ENCODE data around the gene ANKZF1.

DNA sequence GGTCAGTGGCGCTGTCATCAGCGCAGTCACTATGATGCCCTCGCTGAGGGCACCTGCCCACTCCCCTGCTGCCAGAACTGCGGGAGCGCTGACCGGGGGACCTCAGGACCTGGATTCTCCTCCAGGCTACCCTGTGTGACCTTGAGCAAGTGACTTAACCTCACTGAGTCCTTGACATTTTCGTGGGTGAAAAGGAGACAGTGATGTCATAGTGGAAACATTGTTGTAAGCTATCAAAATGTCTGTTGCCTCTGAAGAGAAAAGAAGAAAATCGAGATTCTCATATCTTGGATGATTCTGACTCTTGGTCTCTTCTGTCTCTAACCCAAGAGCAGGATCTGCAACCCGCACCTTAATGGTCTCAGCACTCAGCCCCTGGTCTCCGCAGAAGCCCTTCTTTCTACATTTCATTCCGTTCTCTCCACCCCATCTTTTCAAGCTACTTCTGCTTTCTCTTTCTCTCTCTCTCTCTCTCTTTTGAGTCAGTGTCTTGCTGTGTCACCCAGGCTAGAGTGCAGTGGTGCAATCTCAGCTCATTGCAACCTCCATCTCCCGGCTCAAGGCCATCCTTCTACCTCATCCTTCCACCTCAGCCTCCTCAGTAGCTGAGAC is 25.1 kb downstream of the ANKZF1 start:
- TF ChIP-seq, protein P1, sequence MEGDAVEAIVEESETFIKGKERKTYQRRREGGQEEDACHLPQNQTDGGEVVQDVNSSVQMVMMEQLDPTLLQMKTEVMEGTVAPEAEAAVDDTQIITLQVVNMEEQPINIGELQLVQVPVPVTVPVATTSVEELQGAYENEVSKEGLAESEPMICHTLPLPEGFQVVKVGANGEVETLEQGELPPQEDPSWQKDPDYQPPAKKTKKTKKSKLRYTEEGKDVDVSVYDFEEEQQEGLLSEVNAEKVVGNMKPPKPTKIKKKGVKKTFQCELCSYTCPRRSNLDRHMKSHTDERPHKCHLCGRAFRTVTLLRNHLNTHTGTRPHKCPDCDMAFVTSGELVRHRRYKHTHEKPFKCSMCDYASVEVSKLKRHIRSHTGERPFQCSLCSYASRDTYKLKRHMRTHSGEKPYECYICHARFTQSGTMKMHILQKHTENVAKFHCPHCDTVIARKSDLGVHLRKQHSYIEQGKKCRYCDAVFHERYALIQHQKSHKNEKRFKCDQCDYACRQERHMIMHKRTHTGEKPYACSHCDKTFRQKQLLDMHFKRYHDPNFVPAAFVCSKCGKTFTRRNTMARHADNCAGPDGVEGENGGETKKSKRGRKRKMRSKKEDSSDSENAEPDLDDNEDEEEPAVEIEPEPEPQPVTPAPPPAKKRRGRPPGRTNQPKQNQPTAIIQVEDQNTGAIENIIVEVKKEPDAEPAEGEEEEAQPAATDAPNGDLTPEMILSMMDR (IDR thresholded peaks at IDR 0.05): no peak
- no peak for TF ChIP-seq POLR2AphosphoS5 (IDR thresholded peaks at IDR 0.05; ENCODE audit: low read depth, low read length)
- TF ChIP-seq TCF7L2 (IDR thresholded peaks at IDR 0.05; ENCODE audit: low read depth, low read length): no peak
- TF ChIP-seq, protein P2, sequence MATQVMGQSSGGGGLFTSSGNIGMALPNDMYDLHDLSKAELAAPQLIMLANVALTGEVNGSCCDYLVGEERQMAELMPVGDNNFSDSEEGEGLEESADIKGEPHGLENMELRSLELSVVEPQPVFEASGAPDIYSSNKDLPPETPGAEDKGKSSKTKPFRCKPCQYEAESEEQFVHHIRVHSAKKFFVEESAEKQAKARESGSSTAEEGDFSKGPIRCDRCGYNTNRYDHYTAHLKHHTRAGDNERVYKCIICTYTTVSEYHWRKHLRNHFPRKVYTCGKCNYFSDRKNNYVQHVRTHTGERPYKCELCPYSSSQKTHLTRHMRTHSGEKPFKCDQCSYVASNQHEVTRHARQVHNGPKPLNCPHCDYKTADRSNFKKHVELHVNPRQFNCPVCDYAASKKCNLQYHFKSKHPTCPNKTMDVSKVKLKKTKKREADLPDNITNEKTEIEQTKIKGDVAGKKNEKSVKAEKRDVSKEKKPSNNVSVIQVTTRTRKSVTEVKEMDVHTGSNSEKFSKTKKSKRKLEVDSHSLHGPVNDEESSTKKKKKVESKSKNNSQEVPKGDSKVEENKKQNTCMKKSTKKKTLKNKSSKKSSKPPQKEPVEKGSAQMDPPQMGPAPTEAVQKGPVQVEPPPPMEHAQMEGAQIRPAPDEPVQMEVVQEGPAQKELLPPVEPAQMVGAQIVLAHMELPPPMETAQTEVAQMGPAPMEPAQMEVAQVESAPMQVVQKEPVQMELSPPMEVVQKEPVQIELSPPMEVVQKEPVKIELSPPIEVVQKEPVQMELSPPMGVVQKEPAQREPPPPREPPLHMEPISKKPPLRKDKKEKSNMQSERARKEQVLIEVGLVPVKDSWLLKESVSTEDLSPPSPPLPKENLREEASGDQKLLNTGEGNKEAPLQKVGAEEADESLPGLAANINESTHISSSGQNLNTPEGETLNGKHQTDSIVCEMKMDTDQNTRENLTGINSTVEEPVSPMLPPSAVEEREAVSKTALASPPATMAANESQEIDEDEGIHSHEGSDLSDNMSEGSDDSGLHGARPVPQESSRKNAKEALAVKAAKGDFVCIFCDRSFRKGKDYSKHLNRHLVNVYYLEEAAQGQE (IDR thresholded peaks at IDR 0.05; ENCODE audit: insufficient read depth in 1 of 2, low read depth in 2 of 2, low read length in 1 of 2): no peak
